ENCODE results near the gene KDM4B.
"Not testable (repeated sequence)": the region's sequence is repeated elsewhere in the genome, so short reads cannot be mapped to it uniquely, and the experiment has no call there.

Gene KDM4B

DNA sequence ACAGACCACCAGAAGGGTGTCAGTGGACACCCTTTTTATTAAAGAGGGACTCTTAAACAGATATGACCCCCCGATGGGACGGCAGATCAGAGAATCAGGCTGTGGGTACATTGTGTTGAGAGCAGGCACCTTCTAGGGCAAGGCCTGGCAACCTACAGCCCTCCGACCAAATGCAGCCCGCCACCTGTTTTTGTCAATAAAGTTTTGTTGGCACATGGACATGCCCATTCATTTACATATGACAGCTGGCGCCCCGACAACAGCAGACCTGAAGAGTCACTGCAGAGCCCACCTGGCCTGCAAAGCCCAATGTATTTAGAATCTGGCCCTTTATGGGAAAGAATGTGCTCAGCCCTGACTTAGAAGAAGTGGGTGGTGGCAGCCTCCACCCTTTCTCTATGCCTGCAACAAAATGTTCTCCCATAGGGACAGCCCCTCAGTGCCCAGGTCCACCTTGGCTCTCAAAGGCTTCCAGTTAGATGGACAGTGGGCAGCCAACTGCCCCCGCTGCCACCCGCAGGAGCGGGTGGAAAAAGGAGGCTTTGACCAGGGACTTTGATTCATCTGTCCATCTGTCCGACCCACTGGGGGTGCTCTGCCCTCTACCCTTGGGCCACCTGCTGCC, 186.8 kb downstream of the KDM4B start:
- H3K36me3 ChIP-seq (ENCODE audit: control insufficient read depth, insufficient read depth, low read length) = no peaks in the 10 kb centered on the region; the same call in 1 of the 2 replicates
- H3K4me1 ChIP-seq (ENCODE audit: control insufficient read depth, insufficient read depth, low read length) = 0 out of 2 replicates have a peak, but pooled peaks cover 3% of the 10 kb centered on the region
- H3K4me3 ChIP-seq (ENCODE audit: low read length) = no peak overlapping the region
- H3K9me3 ChIP-seq (ENCODE audit: control insufficient read depth, insufficient read depth, low read length) = no peaks in the 10 kb centered on the region
- WGBS (ENCODE audit: insufficient coverage, insufficient read length) = no CpG with 5 or more reads among the region's 10 CpGs
- H3K27ac ChIP-seq (ENCODE audit: low read length) = no peak overlapping the region
- no peak for DNase-seq (ENCODE audit: low read depth, low spot score)
- H3K27me3 ChIP-seq (ENCODE audit: control insufficient read depth, insufficient read depth, low read length) = no peaks in the 10 kb centered on the region

DNA sequence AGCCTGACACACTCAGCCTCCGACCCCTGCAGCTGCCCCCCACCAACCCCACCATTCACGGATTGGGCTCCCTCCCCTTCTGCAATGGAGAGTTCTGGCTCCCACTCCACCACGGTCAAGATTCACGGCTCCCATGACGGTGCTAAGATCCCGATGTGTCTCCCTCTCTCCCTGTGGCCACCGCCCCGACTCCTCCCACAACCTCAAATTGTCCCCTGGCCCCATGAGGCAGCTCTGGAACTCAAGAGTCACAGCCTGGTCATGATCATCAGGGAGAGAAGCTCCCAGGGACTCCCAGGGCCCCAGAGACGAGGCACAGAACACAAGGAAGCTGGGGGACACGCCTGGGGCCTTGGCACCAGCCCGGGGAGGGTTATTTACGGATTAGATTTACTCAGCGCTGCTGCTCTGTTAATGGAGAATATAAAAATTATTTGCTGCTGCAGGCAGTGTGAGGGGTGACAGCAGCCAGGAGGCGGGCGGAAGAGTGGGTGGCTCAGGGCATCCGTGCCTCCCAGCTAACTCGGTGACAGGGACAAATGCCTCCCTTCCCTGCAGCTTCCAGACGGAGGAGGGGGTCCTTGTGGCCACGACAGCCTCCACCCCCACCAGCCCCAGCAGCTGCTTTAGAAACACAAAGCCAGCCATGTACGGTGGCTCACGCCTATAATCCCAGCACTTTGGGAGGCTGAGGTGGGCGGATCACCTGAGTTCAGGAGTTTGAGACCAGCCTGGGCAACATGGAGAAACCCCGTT, 187.5 kb downstream of the KDM4B start:
- WGBS (ENCODE audit: insufficient coverage, insufficient read length) = no CpG with 5 or more reads among the region's 23 CpGs
- H3K27me3 ChIP-seq (ENCODE audit: control insufficient read depth, insufficient read depth, low read length) = no peaks in the 10 kb centered on the region
- 0 out of 2 replicates have a peak, but pooled peaks cover 1% of the 10 kb centered on the region for H3K4me1 ChIP-seq (ENCODE audit: control insufficient read depth, insufficient read depth, low read length)
- H3K36me3 ChIP-seq (ENCODE audit: control insufficient read depth, insufficient read depth, low read length) = no peaks in the 10 kb centered on the region; the same call in 1 of the 2 replicates
- no peak overlapping the region for H3K4me3 ChIP-seq (ENCODE audit: low read length)
- no peaks in the 10 kb centered on the region for H3K9me3 ChIP-seq (ENCODE audit: control insufficient read depth, insufficient read depth, low read length)
- no peak for DNase-seq (ENCODE audit: low read depth, low spot score)
- H3K27ac ChIP-seq (ENCODE audit: low read length) = no peak overlapping the region

DNA sequence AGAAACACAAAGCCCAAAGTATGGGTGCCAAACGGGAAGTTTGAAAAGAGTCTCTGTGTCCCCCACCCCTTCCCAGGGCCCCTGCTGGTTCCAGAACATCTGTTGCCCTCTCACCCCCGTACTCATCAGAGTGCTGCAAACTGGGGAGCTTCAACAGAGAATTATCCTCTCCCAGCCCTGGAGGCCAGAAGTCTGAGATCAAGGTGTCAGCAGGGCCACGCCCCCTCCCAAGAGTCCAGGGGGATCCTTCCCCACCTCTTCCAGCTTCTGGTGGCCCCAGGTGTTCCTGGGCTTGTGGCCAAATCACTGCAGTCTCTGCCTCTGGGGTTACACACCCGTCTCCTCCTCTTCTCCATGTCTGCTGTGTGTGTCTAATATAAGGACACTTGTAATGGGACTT, 188.3 kb downstream of the KDM4B start:
- no peak overlapping the region for H3K4me3 ChIP-seq (ENCODE audit: low read length)
- H3K9me3 ChIP-seq (ENCODE audit: control insufficient read depth, insufficient read depth, low read length) = no peaks in the 10 kb centered on the region
- 0 out of 2 replicates have a peak, but pooled peaks cover 1% of the 10 kb centered on the region for H3K4me1 ChIP-seq (ENCODE audit: control insufficient read depth, insufficient read depth, low read length)
- no peaks in the 10 kb centered on the region for H3K36me3 ChIP-seq (ENCODE audit: control insufficient read depth, insufficient read depth, low read length)
- no peaks in the 10 kb centered on the region for H3K27me3 ChIP-seq (ENCODE audit: control insufficient read depth, insufficient read depth, low read length)
- H3K27ac ChIP-seq (ENCODE audit: low read length) = no peak overlapping the region
- no CpG with 5 or more reads among the region's 4 CpGs for WGBS (ENCODE audit: insufficient coverage, insufficient read length)
- DNase-seq (ENCODE audit: low read depth, low spot score) = no peak

DNA sequence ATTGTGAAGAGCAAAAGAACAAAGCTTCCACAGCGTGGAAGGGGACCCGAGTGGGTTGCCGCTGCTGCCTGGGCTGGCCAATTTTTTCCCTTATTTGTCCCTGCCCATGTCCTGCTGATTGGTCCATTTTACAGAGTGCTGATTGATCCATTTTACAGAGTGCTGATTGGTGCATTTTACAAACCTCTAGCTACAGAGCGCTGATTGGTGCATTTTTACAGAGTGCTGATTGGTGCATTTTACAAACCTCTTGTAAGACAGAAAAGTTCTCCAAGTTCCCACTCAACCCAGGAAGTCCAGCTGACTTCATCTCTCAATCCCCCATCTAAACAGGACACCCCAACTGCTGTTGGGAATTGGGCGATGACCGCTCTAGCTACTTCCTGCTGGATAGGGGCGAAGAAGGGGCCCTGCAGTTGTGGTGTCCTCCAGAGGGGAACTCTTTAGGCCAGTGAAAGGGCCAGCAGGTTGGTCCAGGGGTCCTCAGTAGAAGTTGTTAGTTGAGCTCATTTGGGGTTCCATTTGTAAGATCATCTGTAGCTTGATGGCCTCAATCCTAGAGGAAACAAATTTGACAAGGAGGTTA, 189.7 kb downstream of the KDM4B start:
- WGBS (ENCODE audit: insufficient coverage, insufficient read length) = no CpG with 5 or more reads among the region's 7 CpGs
- DNase-seq (ENCODE audit: low read depth, low spot score); H3K9me3 ChIP-seq (ENCODE audit: control insufficient read depth, insufficient read depth, low read length); H3K36me3 ChIP-seq (ENCODE audit: control insufficient read depth, insufficient read depth, low read length); H3K27me3 ChIP-seq (ENCODE audit: control insufficient read depth, insufficient read depth, low read length); H3K27ac ChIP-seq (ENCODE audit: low read length); H3K4me3 ChIP-seq (ENCODE audit: low read length); H3K4me1 ChIP-seq (ENCODE audit: control insufficient read depth, insufficient read depth, low read length): not testable (repeated sequence)

DNA sequence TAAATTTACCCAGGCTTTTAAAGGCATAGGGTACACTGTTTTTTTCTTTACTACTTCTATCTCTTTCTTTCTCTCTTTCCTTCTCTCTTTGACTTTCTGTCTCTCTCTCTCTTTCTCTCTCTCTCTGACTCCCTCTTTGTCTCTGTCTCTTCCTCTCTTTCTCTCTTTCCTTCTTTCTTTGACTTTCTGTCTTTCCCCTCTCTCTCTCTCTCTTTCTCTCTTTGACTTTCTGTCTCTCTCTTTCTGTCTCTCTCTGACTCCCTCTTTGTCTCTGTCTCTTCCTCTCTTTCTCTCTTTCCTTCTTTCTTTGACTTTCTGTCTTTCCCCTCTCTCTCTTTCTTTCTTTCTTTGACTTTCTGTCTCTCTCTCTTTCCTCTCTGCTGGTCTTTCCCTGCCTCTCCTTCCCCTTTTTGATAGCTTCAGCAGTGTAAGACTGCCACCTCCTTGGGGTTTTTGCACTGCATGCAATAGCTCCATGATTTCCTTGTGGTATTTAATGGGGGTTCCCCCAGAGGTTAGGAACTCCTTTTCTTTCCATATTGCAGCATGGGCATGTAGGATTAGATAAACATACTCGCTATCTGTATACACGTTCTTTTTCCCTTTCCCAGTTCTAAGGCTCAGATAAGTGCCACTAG, 191.4 kb downstream of the KDM4B start:
- not testable (repeated sequence) for H3K27me3 ChIP-seq (ENCODE audit: control insufficient read depth, insufficient read depth, low read length); H3K36me3 ChIP-seq (ENCODE audit: control insufficient read depth, insufficient read depth, low read length); H3K27ac ChIP-seq (ENCODE audit: low read length); DNase-seq (ENCODE audit: low read depth, low spot score); H3K4me3 ChIP-seq (ENCODE audit: low read length); H3K9me3 ChIP-seq (ENCODE audit: control insufficient read depth, insufficient read depth, low read length); H3K4me1 ChIP-seq (ENCODE audit: control insufficient read depth, insufficient read depth, low read length)
- WGBS (ENCODE audit: insufficient coverage, insufficient read length) = no CpG with 5 or more reads among the region's 2 CpGs

DNA sequence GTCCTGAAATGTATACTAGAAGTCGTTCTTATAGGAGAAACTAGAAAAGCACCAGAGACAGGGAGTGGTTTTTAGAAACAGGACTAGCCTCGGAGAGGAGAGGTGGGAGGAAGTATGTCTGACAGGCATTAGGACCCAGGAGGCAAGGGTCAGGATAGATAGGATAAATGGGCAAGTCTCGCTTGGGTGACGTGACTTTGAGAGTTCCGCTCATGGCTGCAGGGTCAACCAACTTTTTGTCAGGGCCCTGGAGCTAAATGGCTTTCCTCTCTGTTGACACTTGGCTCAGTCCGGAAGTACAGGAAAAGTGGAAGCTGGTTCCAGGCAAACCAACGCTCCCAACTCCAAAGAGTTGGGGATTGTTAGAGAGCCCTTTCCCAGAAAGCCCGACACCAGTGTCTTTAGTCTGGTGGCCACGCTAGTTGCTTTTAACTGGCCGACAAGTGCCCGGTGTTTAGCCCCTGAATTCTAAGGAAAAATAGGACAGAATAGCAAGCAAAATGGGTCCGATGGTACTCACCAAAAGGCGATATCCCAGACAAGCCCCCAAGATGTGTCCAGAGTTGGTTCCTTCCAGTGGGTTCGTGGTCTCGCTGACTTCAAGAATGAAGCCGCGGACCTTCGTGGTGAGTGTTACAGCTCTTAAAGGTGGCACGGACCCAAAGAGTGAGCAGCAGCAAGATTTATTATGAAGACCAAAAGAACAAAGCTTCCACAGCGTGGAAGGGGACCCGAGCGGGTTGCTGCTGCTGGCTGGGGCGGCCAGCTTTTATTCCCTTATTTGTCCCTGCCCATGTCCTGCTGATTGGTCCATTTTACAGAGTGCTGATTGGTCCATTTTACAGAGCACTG, 196.2 kb downstream of the KDM4B start:
- not testable (repeated sequence) for H3K9me3 ChIP-seq (ENCODE audit: control insufficient read depth, insufficient read depth, low read length); H3K27me3 ChIP-seq (ENCODE audit: control insufficient read depth, insufficient read depth, low read length); H3K27ac ChIP-seq (ENCODE audit: low read length); H3K36me3 ChIP-seq (ENCODE audit: control insufficient read depth, insufficient read depth, low read length); DNase-seq (ENCODE audit: low read depth, low spot score); H3K4me1 ChIP-seq (ENCODE audit: control insufficient read depth, insufficient read depth, low read length); H3K4me3 ChIP-seq (ENCODE audit: low read length)
- no CpG with 5 or more reads among the region's 23 CpGs for WGBS (ENCODE audit: insufficient coverage, insufficient read length)

DNA sequence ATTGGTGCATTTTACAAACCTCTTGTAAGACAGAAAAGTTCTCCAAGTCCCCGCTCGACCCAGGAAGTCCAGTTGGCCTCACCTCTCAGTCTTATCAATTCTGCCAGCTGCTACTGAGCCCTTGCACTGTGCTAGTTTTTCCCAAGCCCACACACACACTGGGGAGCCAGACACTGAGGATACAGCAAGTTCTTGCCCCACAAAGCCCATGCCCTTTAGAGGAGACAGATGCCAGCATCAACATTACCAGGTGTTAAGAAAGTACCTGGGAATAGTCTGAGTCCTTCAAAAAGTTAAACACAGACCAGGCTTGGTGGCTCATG, 196.7 kb downstream of the KDM4B start:
- Histone ChIP-seq H3K4me3 (ENCODE audit: low read length) (no peak overlapping the region), H3K4me1 (ENCODE audit: control insufficient read depth, insufficient read depth, low read length) (0 out of 2 replicates have a peak, but pooled peaks cover 2% of the 10 kb centered on the region), H3K27ac (ENCODE audit: low read length) (no peak overlapping the region), H3K27me3 (ENCODE audit: control insufficient read depth, insufficient read depth, low read length) (no peaks in the 10 kb centered on the region), H3K36me3 (ENCODE audit: control insufficient read depth, insufficient read depth, low read length) (no peaks in the 10 kb centered on the region), H3K9me3 (ENCODE audit: control insufficient read depth, insufficient read depth, low read length) (no peaks in the 10 kb centered on the region)
- DNase-seq (ENCODE audit: low read depth, low spot score) = no peak
- WGBS (ENCODE audit: insufficient coverage, insufficient read length) = no CpG with 5 or more reads among the region's 2 CpGs

DNA sequence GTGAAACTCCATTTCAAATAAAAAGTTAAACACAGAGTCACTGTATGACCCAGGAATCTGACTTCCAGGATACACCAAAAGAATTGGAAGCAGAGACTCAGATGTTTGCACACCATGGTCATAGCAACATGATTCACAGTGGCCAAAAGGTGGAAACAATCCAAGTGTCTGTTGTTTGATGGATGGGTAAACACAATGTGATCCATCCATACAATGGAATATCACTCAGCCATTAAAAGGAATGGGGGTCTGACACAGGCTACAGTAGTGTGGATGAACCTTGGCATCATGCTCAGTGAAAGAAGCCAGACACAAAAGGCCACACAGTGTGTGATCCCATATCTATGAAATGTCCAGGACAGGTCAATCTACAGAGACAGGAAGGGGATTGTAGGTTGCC, 197.3 kb downstream of the KDM4B start:
- no peak for DNase-seq (ENCODE audit: low read depth, low spot score)

DNA sequence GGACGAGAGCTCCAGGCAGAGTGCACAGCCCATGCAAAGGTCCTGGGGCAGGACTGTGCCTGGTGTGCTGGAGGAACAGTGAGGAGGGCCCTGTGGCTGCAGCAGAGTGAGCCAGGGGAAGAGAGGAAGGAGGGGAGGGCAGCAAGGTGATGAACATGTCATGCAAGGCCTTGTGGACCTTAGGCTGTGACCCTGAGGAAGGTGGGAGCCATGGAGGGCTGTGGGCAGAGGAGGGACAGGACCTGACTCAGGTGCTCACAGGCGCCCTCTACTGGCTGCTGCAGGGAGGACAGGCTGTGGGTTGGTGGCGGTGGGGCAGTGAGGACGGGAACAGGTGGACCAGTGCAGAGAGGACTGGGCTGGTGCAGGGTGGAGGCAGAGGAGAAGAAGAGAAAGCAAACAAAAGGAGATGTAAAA, 201.4 kb downstream of the KDM4B start:
- no peaks in the 10 kb centered on the region for H3K9me3 ChIP-seq (ENCODE audit: control insufficient read depth, insufficient read depth, low read length)
- DNase-seq (ENCODE audit: low read depth, low spot score) = no peak
- no peak overlapping the region for H3K27ac ChIP-seq (ENCODE audit: low read length)
- no peak overlapping the region for H3K4me3 ChIP-seq (ENCODE audit: low read length)
- H3K4me1 ChIP-seq (ENCODE audit: control insufficient read depth, insufficient read depth, low read length) = no peaks in the 10 kb centered on the region
- WGBS (ENCODE audit: insufficient coverage, insufficient read length) = no CpG with 5 or more reads among the region's 4 CpGs
- H3K27me3 ChIP-seq (ENCODE audit: control insufficient read depth, insufficient read depth, low read length) = no peaks in the 10 kb centered on the region
- no peaks in the 10 kb centered on the region for H3K36me3 ChIP-seq (ENCODE audit: control insufficient read depth, insufficient read depth, low read length)

More for the DNA sequence above, 197.3 kb downstream of the KDM4B start:
- H3K27me3 ChIP-seq (ENCODE audit: control insufficient read depth, insufficient read depth, low read length) = no peaks in the 10 kb centered on the region
- 0 out of 2 replicates have a peak, but pooled peaks cover 2% of the 10 kb centered on the region for H3K4me1 ChIP-seq (ENCODE audit: control insufficient read depth, insufficient read depth, low read length)
- H3K9me3 ChIP-seq (ENCODE audit: control insufficient read depth, insufficient read depth, low read length) = no peaks in the 10 kb centered on the region
- no peak overlapping the region for H3K4me3 ChIP-seq (ENCODE audit: low read length)
- no peaks in the 10 kb centered on the region for H3K36me3 ChIP-seq (ENCODE audit: control insufficient read depth, insufficient read depth, low read length)
- no peak overlapping the region for H3K27ac ChIP-seq (ENCODE audit: low read length)

DNA sequence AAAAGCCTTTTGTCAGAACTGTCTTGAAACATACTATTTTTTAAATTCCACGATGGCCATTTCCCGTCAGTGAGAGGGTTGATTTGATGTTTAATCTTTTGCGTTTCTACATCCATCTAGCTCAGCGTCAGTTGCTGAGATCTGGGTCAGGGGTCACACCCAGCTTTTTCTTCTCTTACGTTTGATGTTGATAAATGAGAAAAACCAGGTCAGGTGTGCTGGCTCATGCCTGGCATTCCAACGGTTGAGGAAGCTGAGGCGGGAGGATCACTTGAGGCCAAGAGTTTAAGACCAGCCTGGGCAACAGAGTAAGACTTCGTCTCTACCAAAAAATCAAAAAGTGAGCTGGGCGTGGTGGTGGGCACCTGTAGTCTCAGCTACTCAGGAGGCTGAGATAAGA, 202.8 kb downstream of the KDM4B start:
- WGBS (ENCODE audit: insufficient coverage, insufficient read length) = no CpG with 5 or more reads among the region's 9 CpGs
- no peak for DNase-seq (ENCODE audit: low read depth, low spot score)
- Histone ChIP-seq H3K9me3 (ENCODE audit: control insufficient read depth, insufficient read depth, low read length) (no peaks in the 10 kb centered on the region), H3K4me1 (ENCODE audit: control insufficient read depth, insufficient read depth, low read length) (no peaks in the 10 kb centered on the region), H3K36me3 (ENCODE audit: control insufficient read depth, insufficient read depth, low read length) (no peaks in the 10 kb centered on the region), H3K4me3 (ENCODE audit: low read length) (no peak overlapping the region), H3K27me3 (ENCODE audit: control insufficient read depth, insufficient read depth, low read length) (no peaks in the 10 kb centered on the region), H3K27ac (ENCODE audit: low read length) (no peak overlapping the region)
